LNCaP clone FGC (cell line): ENCODE measurements around the gene ADAMTS14.
"Not testable (repeated sequence)": the region's sequence is repeated elsewhere in the genome, so short reads cannot be mapped to it uniquely, and the experiment has no call there.

Experiments used
- DNase-seq: peaks from one replicate; pipeline ENCODE4 v3.0.0-alpha.2; 2011; ENCODE audit warnings: low read depth
- H3K4me3 ChIP-seq: 2 replicates; pipeline ENCODE4 v1.5.1; 2011; ENCODE audit warnings: mild to moderate bottlenecking, low read depth, low read length, control low read depth
- CTCF ChIP-seq: IDR thresholded peaks from 2 replicates; pipeline ENCODE4 v1.5.1; 2012; ENCODE audit warnings: mild to moderate bottlenecking; ENCODE audit not compliant: control insufficient read depth, insufficient read depth; ENCODE audit errors: extremely low read depth

The ADAMTS14 gene

GRCh38 chr10:70763567-70763966 is 91.3 kb downstream of the ADAMTS14 start:
- no peak overlapping the region for H3K4me3 ChIP-seq
- no peak for TF ChIP-seq CTCF
- DNase-seq = no peak

- DNase-seq = no peak
- H3K4me3 ChIP-seq = no peak overlapping the region
- no peak for TF ChIP-seq CTCF
These were observed 93.7 kb downstream of the ADAMTS14 start for GRCh38 chr10:70765794-70766594.

- H3K4me3 ChIP-seq, DNase-seq: not testable (repeated sequence)
These were observed 95.8 kb downstream of the ADAMTS14 start for GRCh38 chr10:70768026-70768685.

- no peak for TF ChIP-seq CTCF
- H3K4me3 ChIP-seq = no peak overlapping the region
- no peak for DNase-seq
These were observed 96.8 kb downstream of the ADAMTS14 start for GRCh38 chr10:70769121-70769520.

GRCh38 chr10:70770001-70770400 is 97.7 kb downstream of the ADAMTS14 start:
- TF ChIP-seq CTCF = no peak
- no peak for DNase-seq

GRCh38 chr10:70770516-70770915 is 98.2 kb downstream of the ADAMTS14 start:
- H3K4me3 ChIP-seq, DNase-seq: not testable (repeated sequence)

More at GRCh38 chr10:70770001-70770400, 97.7 kb downstream of the ADAMTS14 start:
- H3K4me3 ChIP-seq = no peak overlapping the region

- H3K4me3 ChIP-seq = no peak overlapping the region
- no peak for TF ChIP-seq CTCF
- no peak for DNase-seq
These were observed 99.2 kb downstream of the ADAMTS14 start for GRCh38 chr10:70771311-70772194.
